Measurements from ENCODE around the gene TBC1D22A.

The TBC1D22A gene

GRCh38 chr22:46942799-46943785 is 180.6 kb downstream of the TBC1D22A start:
- Histone ChIP-seq H3K9ac (no peak overlapping the region), H2AFZ (ENCODE audit: low read depth) (no peak overlapping the region), H3K4me3 (IDR thresholded peaks at IDR 0.05; ENCODE audit: insufficient read depth, low read depth, low read length) (no peak overlapping the region), H3K36me3 (ENCODE audit: insufficient read depth) (no peaks in the 10 kb centered on the region), H3K4me2 (no peak overlapping the region), H3K27ac (no peak overlapping the region), H4K20me1 (ENCODE audit: insufficient read depth) (no peaks in the 10 kb centered on the region), H3K4me1 (ENCODE audit: low read depth, poor library complexity, severe bottlenecking) (no peaks in the 10 kb centered on the region), H3K27me3 (ENCODE audit: insufficient read depth, low read depth) (no peaks in the 10 kb centered on the region), H3K79me2 (ENCODE audit: insufficient read depth, low read depth) (no peaks in the 10 kb centered on the region)
- TF ChIP-seq, protein P1, sequence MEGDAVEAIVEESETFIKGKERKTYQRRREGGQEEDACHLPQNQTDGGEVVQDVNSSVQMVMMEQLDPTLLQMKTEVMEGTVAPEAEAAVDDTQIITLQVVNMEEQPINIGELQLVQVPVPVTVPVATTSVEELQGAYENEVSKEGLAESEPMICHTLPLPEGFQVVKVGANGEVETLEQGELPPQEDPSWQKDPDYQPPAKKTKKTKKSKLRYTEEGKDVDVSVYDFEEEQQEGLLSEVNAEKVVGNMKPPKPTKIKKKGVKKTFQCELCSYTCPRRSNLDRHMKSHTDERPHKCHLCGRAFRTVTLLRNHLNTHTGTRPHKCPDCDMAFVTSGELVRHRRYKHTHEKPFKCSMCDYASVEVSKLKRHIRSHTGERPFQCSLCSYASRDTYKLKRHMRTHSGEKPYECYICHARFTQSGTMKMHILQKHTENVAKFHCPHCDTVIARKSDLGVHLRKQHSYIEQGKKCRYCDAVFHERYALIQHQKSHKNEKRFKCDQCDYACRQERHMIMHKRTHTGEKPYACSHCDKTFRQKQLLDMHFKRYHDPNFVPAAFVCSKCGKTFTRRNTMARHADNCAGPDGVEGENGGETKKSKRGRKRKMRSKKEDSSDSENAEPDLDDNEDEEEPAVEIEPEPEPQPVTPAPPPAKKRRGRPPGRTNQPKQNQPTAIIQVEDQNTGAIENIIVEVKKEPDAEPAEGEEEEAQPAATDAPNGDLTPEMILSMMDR (conservative IDR thresholded peaks at IDR 0.05; ENCODE audit: low read depth, low read length) = no peak

GRCh38 chr22:46945481-46945880 is 183.0 kb downstream of the TBC1D22A start:
- no peak overlapping the region for H3K27ac ChIP-seq

DNA sequence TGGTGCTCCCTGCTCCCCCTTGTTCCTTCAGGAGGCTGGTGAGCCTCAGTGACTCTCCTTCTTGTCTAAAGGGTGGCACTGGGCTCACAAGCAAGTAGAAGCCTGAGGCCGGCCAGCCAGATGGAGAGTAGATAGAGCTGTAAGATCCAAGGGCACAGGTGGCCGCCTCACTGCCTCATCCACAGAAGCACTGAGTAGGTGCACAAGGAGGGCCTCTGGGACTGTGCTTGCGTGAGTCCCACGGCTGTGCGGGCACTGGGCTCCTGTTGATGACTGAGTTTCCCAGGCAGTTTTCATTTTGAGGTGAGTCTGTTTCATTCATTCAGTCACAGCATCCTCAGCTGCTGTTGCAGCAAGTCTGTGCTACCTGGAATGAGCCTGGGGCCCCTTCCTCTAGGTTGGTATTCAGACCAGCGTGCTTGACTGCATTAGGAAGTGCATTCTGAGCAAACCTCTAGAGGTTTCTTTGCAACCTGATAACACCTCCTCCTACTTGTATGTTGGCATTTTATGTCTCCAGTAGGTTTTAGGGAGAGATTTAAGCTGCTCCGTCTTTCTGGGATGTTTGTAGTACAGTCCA is 184.0 kb downstream of the TBC1D22A start:
- no peaks in the 10 kb centered on the region for H3K79me2 ChIP-seq (ENCODE audit: insufficient read depth, low read depth)

More at GRCh38 chr22:46945481-46945880, 183.0 kb downstream of the TBC1D22A start:
- Histone ChIP-seq H3K27me3 (ENCODE audit: insufficient read depth, low read depth) (no peaks in the 10 kb centered on the region), H3K36me3 (ENCODE audit: insufficient read depth) (no peaks in the 10 kb centered on the region), H3K4me3 (IDR thresholded peaks at IDR 0.05; ENCODE audit: insufficient read depth, low read depth, low read length) (no peak overlapping the region), H4K20me1 (ENCODE audit: insufficient read depth) (no peaks in the 10 kb centered on the region), H3K79me2 (ENCODE audit: insufficient read depth, low read depth) (no peaks in the 10 kb centered on the region), H2AFZ (ENCODE audit: low read depth) (no peak overlapping the region), H3K4me1 (ENCODE audit: low read depth, poor library complexity, severe bottlenecking) (no peaks in the 10 kb centered on the region), H3K9ac (no peak overlapping the region), H3K4me2 (no peak overlapping the region)
- TF ChIP-seq, protein P1 (conservative IDR thresholded peaks at IDR 0.05; ENCODE audit: low read depth, low read length) = no peak

DNA sequence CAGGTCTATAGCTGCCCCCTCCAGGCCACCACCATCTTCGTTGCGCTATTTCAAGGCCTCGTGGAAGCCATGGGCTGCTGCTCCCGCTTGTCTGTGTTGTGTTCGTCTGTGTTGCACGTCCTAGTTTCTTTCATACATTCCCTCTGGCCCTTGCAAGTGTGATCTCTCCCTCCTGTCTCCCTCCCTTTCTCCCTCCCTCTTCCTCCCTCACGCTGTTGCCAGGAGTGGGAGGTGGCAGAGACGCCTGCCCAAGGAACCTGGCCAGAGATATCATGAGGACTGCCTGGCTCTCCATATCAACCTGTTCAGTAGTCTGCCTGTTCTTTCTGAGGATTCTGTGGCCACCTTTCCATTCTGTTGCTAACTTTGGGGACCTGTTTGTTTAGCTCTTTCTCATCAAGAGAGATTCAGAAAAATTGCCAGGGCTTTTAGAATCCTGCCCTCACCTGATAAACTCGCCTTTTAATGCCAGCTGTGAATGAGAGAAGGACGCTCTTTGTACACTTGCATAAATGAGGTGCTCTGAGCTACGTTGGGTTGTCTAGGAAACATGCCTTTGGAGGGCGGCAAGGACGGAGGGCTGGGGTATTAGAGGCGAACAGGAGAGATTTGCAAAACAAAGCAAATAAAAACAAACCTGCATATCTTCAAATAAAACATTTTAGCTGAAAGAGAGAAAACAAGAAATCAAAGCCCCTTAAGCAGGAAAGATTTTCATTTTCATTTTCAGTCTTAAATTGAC is 185.2 kb downstream of the TBC1D22A start:
- H3K36me3 ChIP-seq (ENCODE audit: insufficient read depth) = no peaks in the 10 kb centered on the region
- TF ChIP-seq, protein P1 (conservative IDR thresholded peaks at IDR 0.05; ENCODE audit: low read depth, low read length) = no peak
- no peaks in the 10 kb centered on the region for H4K20me1 ChIP-seq (ENCODE audit: insufficient read depth)
- H2AFZ ChIP-seq (ENCODE audit: low read depth) = no peak overlapping the region
- no peak overlapping the region for H3K27ac ChIP-seq
- H3K4me1 ChIP-seq (ENCODE audit: low read depth, poor library complexity, severe bottlenecking) = no peaks in the 10 kb centered on the region
- H3K9ac ChIP-seq = no peak overlapping the region
- no peaks in the 10 kb centered on the region for H3K27me3 ChIP-seq (ENCODE audit: insufficient read depth, low read depth)
- H3K4me2 ChIP-seq = no peak overlapping the region
- no peak overlapping the region for H3K4me3 ChIP-seq (IDR thresholded peaks at IDR 0.05; ENCODE audit: insufficient read depth, low read depth, low read length)
- no peaks in the 10 kb centered on the region for H3K79me2 ChIP-seq (ENCODE audit: insufficient read depth, low read depth)

More for the DNA sequence above, 184.0 kb downstream of the TBC1D22A start:
- H3K9ac ChIP-seq = no peak overlapping the region
- TF ChIP-seq, protein P1 (conservative IDR thresholded peaks at IDR 0.05; ENCODE audit: low read depth, low read length) = no peak
- no peak overlapping the region for H3K27ac ChIP-seq
- no peaks in the 10 kb centered on the region for H4K20me1 ChIP-seq (ENCODE audit: insufficient read depth)
- no peaks in the 10 kb centered on the region for H3K4me1 ChIP-seq (ENCODE audit: low read depth, poor library complexity, severe bottlenecking)
- no peaks in the 10 kb centered on the region for H3K27me3 ChIP-seq (ENCODE audit: insufficient read depth, low read depth)
- H2AFZ ChIP-seq (ENCODE audit: low read depth) = no peak overlapping the region
- H3K4me3 ChIP-seq (IDR thresholded peaks at IDR 0.05; ENCODE audit: insufficient read depth, low read depth, low read length) = no peak overlapping the region
- H3K4me2 ChIP-seq = no peak overlapping the region
- H3K36me3 ChIP-seq (ENCODE audit: insufficient read depth) = no peaks in the 10 kb centered on the region
